Esophagus (tissue), 2 donors: ENCODE data around the gene EPHB2. TPM values are rescaled to one million over a fixed set of nuclear protein-coding genes. Genes with fewer than 3 reads are reported as not detected.
"Not testable (repeated sequence)": the region's sequence is repeated elsewhere in the genome, so short reads cannot be mapped to it uniquely, and the experiment has no call there.

ENCODE experiments used
- H3K27ac ChIP-seq, 2 donors: one replicate each; pipeline ENCODE4 v1.5.1; 2013; ENCODE audit warnings: low read depth in 2 of 2, mild to moderate bottlenecking in 2 of 2, inconsistent platforms in 1 of 2, low read length in 1 of 2, moderate library complexity in 1 of 2
- H3K27me3 ChIP-seq, 2 donors: one replicate each; pipeline ENCODE4 v1.6.1; 2013; ENCODE audit warnings: low read length in 2 of 2, control low read depth in 1 of 2, mild to moderate bottlenecking in 1 of 2; ENCODE audit not compliant: insufficient read depth in 2 of 2, control insufficient read depth in 1 of 2
- H3K36me3 ChIP-seq, 2 donors: one replicate each; pipeline ENCODE4 v1.6.1; 2013; ENCODE audit warnings: low read length in 1 of 2; ENCODE audit not compliant: control insufficient read depth in 2 of 2, insufficient read depth in 2 of 2
- H3K4me1 ChIP-seq, 2 donors: one replicate each; pipeline ENCODE4 v1.6.1; 2013; ENCODE audit warnings: low read length in 1 of 2; ENCODE audit not compliant: control insufficient read depth in 2 of 2, insufficient read depth in 2 of 2
- H3K4me3 ChIP-seq, 2 donors: one replicate each; pipeline ENCODE4 v1.5.1; 2013; ENCODE audit warnings: low read length in 2 of 2, mild to moderate bottlenecking in 2 of 2, low read depth in 1 of 2, moderate library complexity in 1 of 2
- H3K9me3 ChIP-seq, 2 donors: one replicate each; pipeline ENCODE4 v1.6.1; 2013; ENCODE audit warnings: mild to moderate bottlenecking in 2 of 2, low read depth in 1 of 2, low read length in 1 of 2, moderate library complexity in 1 of 2; ENCODE audit not compliant: control insufficient read depth in 2 of 2, insufficient read depth in 1 of 2
- WGBS, 2 donors: extraction: QIAGEN DNeasy Blood & Tissue Kit; methylation state at CpG; one replicate each; pipeline ENCODE4 v1.1.7; 2013; 5-methylcytosine and 5-hydroxymethylcytosine counted together
- polyA plus RNA-seq, 2 donors: library from polyadenylated mRNA; stranded (reverse); fragments of 200-250 nt; gene quantifications; one replicate each; pipeline ENCODE4 v1.2.3, GENCODE V29; 2013
- donor health status: healthy with polysubstance abuse.
- donor health status: Bipolar disorder and iron deficiency.

The EPHB2 gene
- polyA plus RNA-seq, 2 donors, result 0.08 to 0.16 TPM

GRCh38 chr1:22941257-22941656 lies 230.6 kb downstream of the EPHB2 start:
- 65 to 72% methylated on average over 2 of the region's 2 CpGs for WGBS, 2 donors
- Histone ChIP-seq H3K4me1 (no peaks in the 10 kb centered on the region), H3K27ac (no peak overlapping the region), H3K36me3 (no peaks in the 10 kb centered on the region), H3K9me3 (no peaks in the 10 kb centered on the region), H3K4me3 (no peak overlapping the region), H3K27me3 (no peaks in the 10 kb centered on the region)

- Histone ChIP-seq H3K27me3 (no peaks in the 10 kb centered on the region), H3K27ac (no peak overlapping the region), H3K4me1 (no peaks in the 10 kb centered on the region), H3K4me3 (no peak overlapping the region), H3K36me3 (no peaks in the 10 kb centered on the region), H3K9me3 (no peaks in the 10 kb centered on the region)
- whole genome bisulfite sequencing, 2 donors, result 85 to 91% methylated on average over 4 of the region's 4 CpGs
Observed at GRCh38 chr1:22944346-22945055, 233.9 kb downstream of the EPHB2 start.

- H3K9me3 ChIP-seq, H3K27ac ChIP-seq, H3K4me3 ChIP-seq, H3K27me3 ChIP-seq, H3K4me1 ChIP-seq, H3K36me3 ChIP-seq: not testable (repeated sequence)
- 77 to 89% methylated on average over 5 of the region's 5 CpGs for WGBS, 2 donors
Observed at GRCh38 chr1:22945171-22945570, 234.5 kb downstream of the EPHB2 start.

- Histone ChIP-seq H3K9me3 (peaks cover 0 to 6% of the 10 kb centered on the region in 2 donors), H3K27ac (no peak overlapping the region), H3K4me1 (peaks cover 0 to 8% of the 10 kb centered on the region in 2 donors), H3K36me3 (no peaks in the 10 kb centered on the region), H3K27me3 (peaks cover 0 to 15% of the 10 kb centered on the region in 2 donors), H3K4me3 (no peak overlapping the region)
- WGBS, 2 donors, result 41 to 50% methylated on average over 5 of the region's 5 CpGs
Observed at GRCh38 chr1:22949822-22950331, 239.2 kb downstream of the EPHB2 start.

- Histone ChIP-seq H3K4me1 (peaks cover 0 to 8% of the 10 kb centered on the region in 2 donors), H3K4me3 (no peak overlapping the region), H3K36me3 (no peaks in the 10 kb centered on the region), H3K9me3 (peaks cover 0 to 6% of the 10 kb centered on the region in 2 donors), H3K27ac (no peak overlapping the region), H3K27me3 (peaks cover 0 to 17% of the 10 kb centered on the region in 2 donors)
- 72 to 84% methylated on average over 3 of the region's 3 CpGs for WGBS, 2 donors
Observed at GRCh38 chr1:22951796-22952195, 241.2 kb downstream of the EPHB2 start.

GRCh38 chr1:22952694-22953056 lies 242.0 kb downstream of the EPHB2 start:
- Histone ChIP-seq H3K27ac (no peak overlapping the region), H3K4me1 (peaks cover 0 to 8% of the 10 kb centered on the region in 2 donors), H3K9me3 (peaks cover 0 to 6% of the 10 kb centered on the region in 2 donors), H3K4me3 (no peak overlapping the region), H3K36me3 (no peaks in the 10 kb centered on the region), H3K27me3 (peaks cover 0 to 17% of the 10 kb centered on the region in 2 donors)
- 77 to 78% methylated on average over 5 of the region's 5 CpGs for WGBS, 2 donors

GRCh38 chr1:22953057-22953739 lies 242.6 kb downstream of the EPHB2 start:
- 8 to 9% methylated on average over 81 to 92 of the region's 92 CpGs for WGBS, 2 donors
- H3K27me3 ChIP-seq, result peaks cover 0 to 17% of the 10 kb centered on the region in 2 donors
- no peak overlapping the region for H3K27ac ChIP-seq
- H3K36me3 ChIP-seq, result no peaks in the 10 kb centered on the region
- peaks cover 0 to 6% of the 10 kb centered on the region in 2 donors for H3K9me3 ChIP-seq
- H3K4me1 ChIP-seq, result peaks cover 0 to 8% of the 10 kb centered on the region in 2 donors
- H3K4me3 ChIP-seq, result peak overlapping the region in 1 of 2 donors; percentile 13

- Histone ChIP-seq H3K27me3 (peaks cover 0 to 17% of the 10 kb centered on the region in 2 donors), H3K9me3 (peaks cover 0 to 6% of the 10 kb centered on the region in 2 donors), H3K36me3 (no peaks in the 10 kb centered on the region), H3K4me1 (peaks cover 0 to 8% of the 10 kb centered on the region in 2 donors), H3K4me3 (peak overlapping the region in 1 of 2 donors; percentile 13), H3K27ac (no peak overlapping the region)
- 16 to 24% methylated on average over 35 to 38 of the region's 38 CpGs for WGBS, 2 donors
Observed at GRCh38 chr1:22953740-22954141, 243.1 kb downstream of the EPHB2 start.

GRCh38 chr1:22955146-22955545 lies 244.5 kb downstream of the EPHB2 start:
- H3K27ac ChIP-seq, result no peak overlapping the region
- peaks cover 0 to 6% of the 10 kb centered on the region in 2 donors for H3K9me3 ChIP-seq
- no peaks in the 10 kb centered on the region for H3K36me3 ChIP-seq
- peaks cover 0 to 8% of the 10 kb centered on the region in 2 donors for H3K4me1 ChIP-seq
- no peak overlapping the region for H3K4me3 ChIP-seq
- peaks cover 0 to 17% of the 10 kb centered on the region in 2 donors for H3K27me3 ChIP-seq
- 82 to 89% methylated on average over 7 of the region's 7 CpGs for WGBS, 2 donors
